CD4-positive, alpha-beta T cell treated with Interferon alpha-2 for 1 hour (primary cell): ENCODE data around the gene FAM76A.
A peak's percentile ranks its signal among the peaks of the same experiment; 100 is the strongest.
"Not testable (repeated sequence)": the region's sequence is repeated elsewhere in the genome, so short reads cannot be mapped to it uniquely, and the experiment has no call there.

Experiments used
- DNase-seq, 2 donors: peaks; one replicate each; pipeline ENCODE4 v3.0.0-alpha.2; 2020 to 2022

The FAM76A gene

GRCh38 chr1:27726173-27727044 is 648 bp downstream of the FAM76A start:
- DNase-seq: peak in 1 of 2 donors; percentile 30

GRCh38 chr1:27727126-27727525 is 1.4 kb downstream of the FAM76A start:
- no peak for DNase-seq

- no peak for DNase-seq
Observed at GRCh38 chr1:27736252-27736651, 10.5 kb downstream of the FAM76A start.

- DNase-seq: no peak
Observed at GRCh38 chr1:27741121-27741520, 15.4 kb downstream of the FAM76A start.

GRCh38 chr1:27744556-27744955 is 18.8 kb downstream of the FAM76A start:
- DNase-seq: no peak

- no peak for DNase-seq
Observed at GRCh38 chr1:27745466-27745865, 19.7 kb downstream of the FAM76A start.

GRCh38 chr1:27752360-27752759 is 26.6 kb downstream of the FAM76A start:
- DNase-seq: no peak

- DNase-seq: no peak
Observed at GRCh38 chr1:27755286-27755685, 29.5 kb downstream of the FAM76A start.

- no peak for DNase-seq
Observed at GRCh38 chr1:27755865-27756264, 30.1 kb downstream of the FAM76A start.

GRCh38 chr1:27759236-27759635 is 33.5 kb downstream of the FAM76A start:
- no peak for DNase-seq

- no peak for DNase-seq
Observed at GRCh38 chr1:27760426-27760825, 34.7 kb downstream of the FAM76A start.

- DNase-seq: no peak
Observed at GRCh38 chr1:27762033-27762432, 36.3 kb downstream of the FAM76A start.

- DNase-seq: no peak
Observed at GRCh38 chr1:27763358-27763757, 37.6 kb downstream of the FAM76A start.

GRCh38 chr1:27770293-27770830 is 44.6 kb downstream of the FAM76A start:
- DNase-seq: no peak

GRCh38 chr1:27772036-27772931 is 46.5 kb downstream of the FAM76A start:
- DNase-seq: no peak

- peak; percentile 100 for DNase-seq
Observed at GRCh38 chr1:27772932-27773825, 47.4 kb downstream of the FAM76A start, which contains the start of gene STX12. TSS of gene STX12 (plus strand) at chr1:27773219. CDS start at chr1:27773308, 89 bp downstream.

GRCh38 chr1:27773826-27774445 is 48.2 kb downstream of the FAM76A start:
- peak in 1 of 2 donors; percentile 63 for DNase-seq

GRCh38 chr1:27774654-27775053 is 48.9 kb downstream of the FAM76A start:
- no peak for DNase-seq

- DNase-seq: not testable (repeated sequence)
Observed at GRCh38 chr1:27775336-27775735, 49.6 kb downstream of the FAM76A start.

GRCh38 chr1:27776276-27776675 is 50.5 kb downstream of the FAM76A start:
- not testable (repeated sequence) for DNase-seq

GRCh38 chr1:27778056-27778455 is 52.3 kb downstream of the FAM76A start:
- no peak for DNase-seq

GRCh38 chr1:27779122-27779521 is 53.4 kb downstream of the FAM76A start:
- DNase-seq: no peak
